Stimulated activated memory B cell treated with anti-CD40 and anti-IgM and Interleukin-4, amounts not matched to agents 10 μg/mL and 1 μg/mL and 100 μg/mL, for 72 hours (primary cell): Measurements from ENCODE around the gene SLC2A1.

Experiments
- ATAC-seq: fragments of 150-1000 bp; cut with Tn5 transposase; 2 replicates; pipeline ENCODE4 v1.10.0; 2021
- H3K27ac Mint-ChIP-seq: one replicate; pipeline ENCODE4 v1.8.0; 2022; ENCODE audit warnings: mild to moderate bottlenecking, mixed read lengths
- H3K27me3 Mint-ChIP-seq: one replicate; pipeline ENCODE4 v1.8.0; 2022; ENCODE audit warnings: mixed read lengths
- H3K36me3 Mint-ChIP-seq: one replicate; pipeline ENCODE4 v1.8.0; 2022; ENCODE audit warnings: mixed read lengths
- H3K4me1 Mint-ChIP-seq: one replicate; pipeline ENCODE4 v1.8.0; 2022; ENCODE audit warnings: mixed read lengths
- H3K4me3 Mint-ChIP-seq: one replicate; pipeline ENCODE4 v1.8.0; 2022; ENCODE audit warnings: mild to moderate bottlenecking, moderate library complexity, mixed read lengths
- H3K9me3 Mint-ChIP-seq: one replicate; pipeline ENCODE4 v1.8.0; 2022; ENCODE audit warnings: mixed read lengths

The SLC2A1 gene

GRCh38 chr1:42958488-42959319 is at the start of gene SLC2A1:
TSS of gene SLC2A1 (minus strand) at chr1:42958868. CDS start at chr1:42958651, 217 bp downstream.
- peak within 1 kb of the TSS; percentile 93 for H3K27ac Mint-ChIP-seq
- no peaks in the 10 kb centered on the region for H3K27me3 Mint-ChIP-seq
- peak within 1 kb of the TSS; percentile 96 for H3K4me3 Mint-ChIP-seq
- peaks cover 51% of the 10 kb centered on the region for H3K4me1 Mint-ChIP-seq
- H3K36me3 Mint-ChIP-seq = peaks cover 26% of the 10 kb centered on the region
- peak; percentile 94 for ATAC-seq
- H3K9me3 Mint-ChIP-seq = no peaks in the 10 kb centered on the region

- Mint-ChIP-seq H3K27me3 (peaks cover 15% of the 10 kb centered on the region), H3K36me3 (no peaks in the 10 kb centered on the region), H3K9me3 (no peaks in the 10 kb centered on the region), H3K4me3 (no peak overlapping the region), H3K4me1 (no peaks in the 10 kb centered on the region), H3K27ac (no peak overlapping the region)
- ATAC-seq = no peak
These were observed 48.9 kb upstream of the SLC2A1 start for GRCh38 chr1:43007377-43008114.

- ATAC-seq = no peak
- H3K9me3 Mint-ChIP-seq = no peaks in the 10 kb centered on the region
- no peak overlapping the region for H3K4me3 Mint-ChIP-seq
- H3K4me1 Mint-ChIP-seq = peaks cover 6% of the 10 kb centered on the region
- peaks cover 14% of the 10 kb centered on the region for H3K27me3 Mint-ChIP-seq
- no peak overlapping the region for H3K27ac Mint-ChIP-seq
- no peaks in the 10 kb centered on the region for H3K36me3 Mint-ChIP-seq
These were observed 47.0 kb upstream of the SLC2A1 start for GRCh38 chr1:43005460-43006361.

GRCh38 chr1:43004587-43005459 is 46.2 kb upstream of the SLC2A1 start:
- peaks cover 14% of the 10 kb centered on the region for H3K27me3 Mint-ChIP-seq
- no peak overlapping the region for H3K27ac Mint-ChIP-seq
- ATAC-seq = no peak
- no peak overlapping the region for H3K4me3 Mint-ChIP-seq
- peaks cover 6% of the 10 kb centered on the region for H3K4me1 Mint-ChIP-seq
- H3K9me3 Mint-ChIP-seq = no peaks in the 10 kb centered on the region
- no peaks in the 10 kb centered on the region for H3K36me3 Mint-ChIP-seq

GRCh38 chr1:43002766-43003165 is 44.1 kb upstream of the SLC2A1 start:
- ATAC-seq = no peak
- peaks cover 6% of the 10 kb centered on the region for H3K4me1 Mint-ChIP-seq
- no peak overlapping the region for H3K4me3 Mint-ChIP-seq
- peaks cover 4% of the 10 kb centered on the region for H3K27me3 Mint-ChIP-seq
- no peaks in the 10 kb centered on the region for H3K36me3 Mint-ChIP-seq
- no peak overlapping the region for H3K27ac Mint-ChIP-seq
- no peaks in the 10 kb centered on the region for H3K9me3 Mint-ChIP-seq

GRCh38 chr1:43002116-43002515 is 43.4 kb upstream of the SLC2A1 start:
- no peaks in the 10 kb centered on the region for H3K36me3 Mint-ChIP-seq
- ATAC-seq = no peak

GRCh38 chr1:43001434-43001833 is 42.8 kb upstream of the SLC2A1 start:
- no peak for ATAC-seq
- H3K4me3 Mint-ChIP-seq = no peak overlapping the region
- peaks cover 6% of the 10 kb centered on the region for H3K4me1 Mint-ChIP-seq
- H3K36me3 Mint-ChIP-seq = no peaks in the 10 kb centered on the region
- no peak overlapping the region for H3K27ac Mint-ChIP-seq
- no peaks in the 10 kb centered on the region for H3K9me3 Mint-ChIP-seq
- H3K27me3 Mint-ChIP-seq = no peaks in the 10 kb centered on the region

More at GRCh38 chr1:43002116-43002515, 43.4 kb upstream of the SLC2A1 start:
- Mint-ChIP-seq H3K4me1 (peaks cover 6% of the 10 kb centered on the region), H3K4me3 (no peak overlapping the region), H3K27me3 (no peaks in the 10 kb centered on the region), H3K27ac (no peak overlapping the region), H3K9me3 (no peaks in the 10 kb centered on the region)

- Mint-ChIP-seq H3K4me1 (peaks cover 6% of the 10 kb centered on the region), H3K4me3 (no peak overlapping the region), H3K9me3 (no peaks in the 10 kb centered on the region), H3K27ac (no peak overlapping the region), H3K36me3 (no peaks in the 10 kb centered on the region), H3K27me3 (no peaks in the 10 kb centered on the region)
- ATAC-seq = no peak
These were observed 41.6 kb upstream of the SLC2A1 start for GRCh38 chr1:43000271-43000670.

GRCh38 chr1:42999308-42999707 is 40.6 kb upstream of the SLC2A1 start:
- H3K27ac Mint-ChIP-seq = no peak overlapping the region
- ATAC-seq = no peak
- H3K9me3 Mint-ChIP-seq = no peaks in the 10 kb centered on the region
- H3K4me1 Mint-ChIP-seq = peaks cover 13% of the 10 kb centered on the region
- no peak overlapping the region for H3K4me3 Mint-ChIP-seq
- H3K36me3 Mint-ChIP-seq = no peaks in the 10 kb centered on the region
- no peaks in the 10 kb centered on the region for H3K27me3 Mint-ChIP-seq

GRCh38 chr1:42998386-42998785 is 39.7 kb upstream of the SLC2A1 start:
- Mint-ChIP-seq H3K27me3 (no peaks in the 10 kb centered on the region), H3K4me1 (peaks cover 22% of the 10 kb centered on the region), H3K27ac (no peak overlapping the region), H3K4me3 (no peak overlapping the region), H3K36me3 (no peaks in the 10 kb centered on the region), H3K9me3 (no peaks in the 10 kb centered on the region)
- no peak for ATAC-seq

GRCh38 chr1:42996384-42996970 is 37.8 kb upstream of the SLC2A1 start:
- Mint-ChIP-seq H3K4me1 (peaks cover 19% of the 10 kb centered on the region), H3K27me3 (no peaks in the 10 kb centered on the region), H3K4me3 (no peak overlapping the region), H3K36me3 (no peaks in the 10 kb centered on the region), H3K27ac (no peak overlapping the region), H3K9me3 (no peaks in the 10 kb centered on the region)
- ATAC-seq = no peak

- peaks cover 19% of the 10 kb centered on the region for H3K4me1 Mint-ChIP-seq
- no peak overlapping the region for H3K4me3 Mint-ChIP-seq
- peaks cover 17% of the 10 kb centered on the region for H3K36me3 Mint-ChIP-seq
- no peaks in the 10 kb centered on the region for H3K27me3 Mint-ChIP-seq
- H3K9me3 Mint-ChIP-seq = peaks cover 9% of the 10 kb centered on the region
- peak; percentile 79 for ATAC-seq
- H3K27ac Mint-ChIP-seq = peak overlapping the region; percentile 15
These were observed 35.0 kb upstream of the SLC2A1 start for GRCh38 chr1:42993502-42994136.

GRCh38 chr1:42992054-42992571 is 33.4 kb upstream of the SLC2A1 start:
- Mint-ChIP-seq H3K27ac (no peak overlapping the region), H3K9me3 (peaks cover 9% of the 10 kb centered on the region), H3K36me3 (peaks cover 17% of the 10 kb centered on the region), H3K4me3 (no peak overlapping the region), H3K4me1 (peaks cover 19% of the 10 kb centered on the region), H3K27me3 (no peaks in the 10 kb centered on the region)
- ATAC-seq = no peak
